Kidney (tissue), 14 donors: ENCODE results near the gene CLCA4. TPM values are rescaled to one million over a fixed set of nuclear protein-coding genes. Genes with fewer than 3 reads are reported as not detected.

Source experiments
- DNase-seq, 5 donors: peaks; one replicate each; pipeline ENCODE4 v3.0.0-alpha.2; 2013 to 2020
- FAIRE-seq: peaks from 2 replicates; lab custom pipeline; 2012; peaks lifted over from hg19 to GRCh38; lab: Jason Lieb, UNC
- H3K27ac ChIP-seq, 2 donors: one replicate each; pipeline ENCODE4 v1.7.0; 2013; ENCODE audit warnings: low read depth in 2 of 2, low read length in 2 of 2, inconsistent platforms in 1 of 2
- H3K27me3 ChIP-seq: one replicate; pipeline ENCODE4 v1.7.1; 2013; ENCODE audit warnings: low read length, inconsistent platforms; ENCODE audit not compliant: control insufficient read depth, insufficient read depth
- H3K36me3 ChIP-seq, 3 donors: one replicate each; pipeline versions ENCODE4 v1.7.0 to v1.7.1; 2013; ENCODE audit warnings: low read length in 3 of 3, control low read depth in 1 of 3, inconsistent platforms in 1 of 3; ENCODE audit not compliant: insufficient read depth in 3 of 3, control insufficient read depth in 2 of 3
- H3K4me1 ChIP-seq, 3 donors: one replicate each; pipeline versions ENCODE4 v1.7.0 to v1.7.1; 2013; ENCODE audit warnings: low read length in 3 of 3, inconsistent platforms in 1 of 3, low read depth in 1 of 3; ENCODE audit not compliant: control insufficient read depth in 2 of 3, insufficient read depth in 2 of 3
- H3K4me3 ChIP-seq, 3 donors: one replicate each; pipeline versions ENCODE4 v1.7.0 to v1.8.1; 2013; ENCODE audit warnings: low read length in 3 of 3, control low read depth in 1 of 3, inconsistent platforms in 1 of 3
- H3K9ac ChIP-seq, 3 donors: one replicate each; pipeline versions ENCODE4 v1.7.0 to v1.7.1; 2013; ENCODE audit warnings: low read length in 3 of 3, control low read depth in 1 of 3, inconsistent platforms in 1 of 3
- H3K9me3 ChIP-seq, 3 donors: one replicate each; pipeline versions ENCODE4 v1.7.0 to v1.7.1; 2013; ENCODE audit warnings: low read length in 3 of 3, control low read depth in 1 of 3, inconsistent platforms in 1 of 3; ENCODE audit not compliant: control insufficient read depth in 2 of 3, insufficient read depth in 1 of 3
- CTCF ChIP-seq: IDR thresholded peaks from 3 replicates; pipeline ENCODE4 v1.5.1; 2012; ENCODE audit warnings: mild to moderate bottlenecking, moderate library complexity, borderline replicate concordance; ENCODE audit not compliant: insufficient read depth; ENCODE audit errors: extremely low read depth
- intact Hi-C: fragments of 100-400 bp; cut with DNase I; formaldehyde crosslinking; loops from one replicate; pipeline ENCODE4 v1.11.1; 2022
- polyA plus RNA-seq: library from polyadenylated mRNA; stranded (reverse); fragments of 350-450 nt; fragmentation: Illumina TruSeq; extraction: RNeasy Lipid Tissue Mini Kit (QIAGEN cat#74804); gene quantifications from one replicate; pipeline ENCODE4 v1.2.3, GENCODE V29; 2014; ENCODE audit warnings: low read depth, low replicate concordance; ENCODE audit not compliant: insufficient read depth
- total RNA-seq: library from RNA; stranded (reverse); fragmentation: NEBNext Ultra II Directional; extraction: Animal tissue kit (Norgen Biotek cat#: 25700); gene quantifications from one replicate; pipeline ENCODE4 v1.2.1, GENCODE V29; 2021
- donor health status: control.
- donor health status: control.
- donor health status: control.
- donor health status: control.
- donor health status: control.
- donor health status: DM: yes; HTN: yes; CAD: no.
- donor health status: Normal renal cell carcinoma (clear cell type).

CLCA4 gene
- total and polyA plus RNA-seq, 2 donors from 2014 or later: 0.13 TPM; not detected in 1

GRCh38 chr1:86503406-86504136 is 43.3 kb upstream of the CLCA4 start:
- H3K4me1 ChIP-seq: no peaks in the 10 kb centered on the region
- peak overlapping the region in 1 of 2 donors; percentile 28 for H3K27ac ChIP-seq
- FAIRE-seq (no peak), DNase-seq (peak in 4 of 5 donors; percentile 39 to 77 (median 54))
- TF ChIP-seq CTCF: no peak
- no peaks in the 10 kb centered on the region for H3K36me3 ChIP-seq
- intact Hi-C loops: no loop called here
- peak overlapping the region in 2 of 3 donors; percentile 8 to 20 for H3K9ac ChIP-seq
- H3K9me3 ChIP-seq: no peaks in the 10 kb centered on the region
- peak overlapping the region; percentile 26 to 60 (median 60) for H3K4me3 ChIP-seq
- H3K27me3 ChIP-seq: no peaks in the 10 kb centered on the region

GRCh38 chr1:86504137-86504479 is 42.8 kb upstream of the CLCA4 start:
- H3K4me3 ChIP-seq: peak overlapping the region in 2 of 3 donors; percentile 60
- TF ChIP-seq CTCF: no peak
- intact Hi-C loops: no loop called here

GRCh38 chr1:86504895-86505563 is 41.8 kb upstream of the CLCA4 start:
- Histone ChIP-seq H3K36me3 (no peaks in the 10 kb centered on the region), H3K4me1 (no peaks in the 10 kb centered on the region), H3K27me3 (no peaks in the 10 kb centered on the region), H3K4me3 (no peak overlapping the region), H3K27ac (no peak overlapping the region), H3K9ac (no peak overlapping the region), H3K9me3 (no peaks in the 10 kb centered on the region)
- DNase-seq: no peak
- intact Hi-C loops: no loop called here
- FAIRE-seq: no peak
- TF ChIP-seq CTCF: no peak

More at GRCh38 chr1:86504137-86504479, 42.8 kb upstream of the CLCA4 start:
- Histone ChIP-seq H3K9ac (peak overlapping the region in 1 of 3 donors; percentile 20), H3K36me3 (no peaks in the 10 kb centered on the region), H3K4me1 (no peaks in the 10 kb centered on the region), H3K27me3 (no peaks in the 10 kb centered on the region), H3K27ac (no peak overlapping the region), H3K9me3 (no peaks in the 10 kb centered on the region)
- peak in 2 of 5 donors; percentile 7 to 11 for DNase-seq
- FAIRE-seq: no peak
